Keratinocyte (primary cell): ENCODE measurements around the gene HMCN2.

Source experiments
- EZH2 ChIP-seq: IDR thresholded peaks from one replicate; pipeline ENCODE4 v1.6.1; 2012; ENCODE audit warnings: inconsistent platforms, mild to moderate bottlenecking, low read length, moderate library complexity
- TF ChIP-seq, protein P1 (sequence below), 3 experiments: IDR thresholded peaks in 1 of 3; conservative IDR thresholded peaks in 1 of 3; optimal IDR thresholded peaks in 1 of 3; 2 replicates in 2 of 3; 3 replicates in 1 of 3; pipeline versions ENCODE3 to v1.5.1; 2011; ENCODE audit warnings: low read length in 3 of 3, mild to moderate bottlenecking in 3 of 3, moderate library complexity in 2 of 3, control low read depth in 1 of 3, inconsistent platforms in 1 of 3; ENCODE audit not compliant: insufficient read depth in 2 of 3; ENCODE audit errors: extremely low read depth in 1 of 3

DNA sequence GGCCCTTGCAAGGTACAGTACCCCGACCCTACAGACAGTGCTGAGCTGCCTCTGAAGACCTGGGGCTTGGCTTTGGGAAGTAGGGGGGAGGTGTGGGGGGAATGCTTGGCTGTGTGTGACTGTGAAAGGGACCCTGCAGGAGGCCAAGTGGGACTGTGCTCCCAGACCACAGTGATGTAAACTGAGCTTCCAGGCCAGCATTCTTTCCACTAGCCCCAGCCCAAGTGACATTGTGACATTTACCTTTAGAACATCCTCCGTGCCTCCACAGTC is 31.2 kb downstream of the HMCN2 start:
- TF ChIP-seq, protein P1, sequence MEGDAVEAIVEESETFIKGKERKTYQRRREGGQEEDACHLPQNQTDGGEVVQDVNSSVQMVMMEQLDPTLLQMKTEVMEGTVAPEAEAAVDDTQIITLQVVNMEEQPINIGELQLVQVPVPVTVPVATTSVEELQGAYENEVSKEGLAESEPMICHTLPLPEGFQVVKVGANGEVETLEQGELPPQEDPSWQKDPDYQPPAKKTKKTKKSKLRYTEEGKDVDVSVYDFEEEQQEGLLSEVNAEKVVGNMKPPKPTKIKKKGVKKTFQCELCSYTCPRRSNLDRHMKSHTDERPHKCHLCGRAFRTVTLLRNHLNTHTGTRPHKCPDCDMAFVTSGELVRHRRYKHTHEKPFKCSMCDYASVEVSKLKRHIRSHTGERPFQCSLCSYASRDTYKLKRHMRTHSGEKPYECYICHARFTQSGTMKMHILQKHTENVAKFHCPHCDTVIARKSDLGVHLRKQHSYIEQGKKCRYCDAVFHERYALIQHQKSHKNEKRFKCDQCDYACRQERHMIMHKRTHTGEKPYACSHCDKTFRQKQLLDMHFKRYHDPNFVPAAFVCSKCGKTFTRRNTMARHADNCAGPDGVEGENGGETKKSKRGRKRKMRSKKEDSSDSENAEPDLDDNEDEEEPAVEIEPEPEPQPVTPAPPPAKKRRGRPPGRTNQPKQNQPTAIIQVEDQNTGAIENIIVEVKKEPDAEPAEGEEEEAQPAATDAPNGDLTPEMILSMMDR (optimal IDR thresholded peaks at IDR 0.05 in 1 of 3, IDR thresholded peaks at IDR 0.05 in 1 of 3, conservative IDR thresholded peaks at IDR 0.05 in 1 of 3; ENCODE audit: extremely low read depth in 1 of 3, insufficient read depth in 2 of 3, low read length in 3 of 3), result no peak
- TF ChIP-seq EZH2, result no peak
